ENCODE results near the gene GTPBP10.
"Not testable (repeated sequence)": the region's sequence is repeated elsewhere in the genome, so short reads cannot be mapped to it uniquely, and the experiment has no call there.

GTPBP10 gene

DNA sequence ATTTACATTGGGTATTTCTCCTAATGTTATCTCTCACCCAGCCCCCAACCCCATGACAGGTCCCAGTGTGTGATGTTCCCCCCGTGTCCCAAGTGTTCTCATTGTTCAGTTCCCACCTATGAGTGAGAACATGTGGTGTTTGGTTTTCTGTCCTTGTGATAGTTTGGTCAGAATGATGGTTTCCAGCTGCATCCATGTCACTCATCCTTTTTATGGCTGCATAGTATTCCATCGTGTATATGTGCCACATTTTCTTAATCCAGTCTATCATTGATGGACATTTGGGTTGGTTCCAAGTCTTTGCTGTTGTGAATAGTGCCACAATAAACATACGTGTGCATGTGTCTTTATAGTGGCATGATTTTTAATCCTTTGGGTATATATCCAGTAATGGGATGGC lies 3.5 kb downstream of the GTPBP10 start:
- not testable (repeated sequence) for H3K27ac ChIP-seq (ENCODE audit: insufficient read depth, low read depth, low read length, poor library complexity, severe bottlenecking); H3K4me1 ChIP-seq (ENCODE audit: control insufficient read depth, insufficient read depth, low read length); H3K27me3 ChIP-seq (ENCODE audit: control insufficient read depth, insufficient read depth, low read length, poor library complexity, severe bottlenecking); H3K4me3 ChIP-seq (ENCODE audit: insufficient read depth, low read depth, low read length); H3K9me3 ChIP-seq (ENCODE audit: control insufficient read depth, low read length); H3K36me3 ChIP-seq (ENCODE audit: control insufficient read depth, insufficient read depth, low read length)
- WGBS, 2 experiments: 87 to 100% methylated on average over 3 of the region's 3 CpGs

DNA sequence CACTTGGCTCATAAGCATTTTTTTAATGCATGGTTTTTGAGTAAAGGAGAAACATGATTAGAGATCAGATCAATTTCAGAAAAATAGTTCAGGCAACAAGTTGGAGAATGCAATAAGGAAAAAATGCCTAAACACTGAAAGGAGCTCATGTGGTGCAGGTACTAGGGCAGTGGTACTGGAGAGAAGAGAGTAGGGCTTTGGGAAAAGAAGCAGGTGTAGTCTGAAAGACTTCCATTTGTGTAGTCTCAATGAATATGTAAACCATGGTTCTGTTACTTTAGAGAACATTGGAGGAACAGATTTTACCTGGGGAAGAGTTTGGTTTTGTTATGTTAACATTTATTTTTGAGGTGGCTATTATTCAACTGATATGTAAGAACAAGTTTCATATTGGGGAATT lies 5.5 kb downstream of the GTPBP10 start:
- no peak overlapping the region for H3K27ac ChIP-seq (ENCODE audit: insufficient read depth, low read depth, low read length, poor library complexity, severe bottlenecking)
- peaks cover 7% of the 10 kb centered on the region for H3K36me3 ChIP-seq (ENCODE audit: control insufficient read depth, insufficient read depth, low read length)
- H3K27me3 ChIP-seq (ENCODE audit: control insufficient read depth, insufficient read depth, low read length, poor library complexity, severe bottlenecking): no peaks in the 10 kb centered on the region
- H3K9me3 ChIP-seq (ENCODE audit: control insufficient read depth, low read length): no peaks in the 10 kb centered on the region
- no peak overlapping the region for H3K4me3 ChIP-seq (ENCODE audit: insufficient read depth, low read depth, low read length)
- no peaks in the 10 kb centered on the region for H3K4me1 ChIP-seq (ENCODE audit: control insufficient read depth, insufficient read depth, low read length)

DNA sequence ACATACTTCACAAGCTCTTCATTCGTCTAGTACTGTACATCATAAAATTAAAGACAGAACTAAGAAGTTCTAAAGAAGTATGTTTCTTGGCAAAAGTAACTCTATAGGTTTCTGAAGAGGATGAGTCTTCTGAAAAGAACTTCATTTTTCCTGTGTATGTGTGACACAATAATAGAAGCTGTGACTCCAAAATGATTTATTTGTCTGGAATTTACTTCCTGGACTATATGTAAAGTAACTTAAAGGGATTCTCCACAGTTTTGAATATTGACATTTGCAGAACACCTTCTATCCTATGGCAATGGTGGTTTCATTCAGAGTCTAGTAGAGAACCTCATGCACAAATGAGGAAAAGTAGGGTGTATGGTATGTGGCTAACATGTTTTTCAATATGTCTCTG lies 36.9 kb downstream of the GTPBP10 start:
- peaks cover 20% of the 10 kb centered on the region for H3K36me3 ChIP-seq (ENCODE audit: control insufficient read depth, insufficient read depth, low read length)
- H3K4me3 ChIP-seq (ENCODE audit: insufficient read depth, low read depth, low read length): no peak overlapping the region
- H3K27me3 ChIP-seq (ENCODE audit: control insufficient read depth, insufficient read depth, low read length, poor library complexity, severe bottlenecking): no peaks in the 10 kb centered on the region
- WGBS, 2 experiments: no CpG with 5 or more reads among the region's 1 CpG
- H3K4me1 ChIP-seq (ENCODE audit: control insufficient read depth, insufficient read depth, low read length): no peaks in the 10 kb centered on the region
- no peaks in the 10 kb centered on the region for H3K9me3 ChIP-seq (ENCODE audit: control insufficient read depth, low read length)
- H3K27ac ChIP-seq (ENCODE audit: insufficient read depth, low read depth, low read length, poor library complexity, severe bottlenecking): no peak overlapping the region

DNA sequence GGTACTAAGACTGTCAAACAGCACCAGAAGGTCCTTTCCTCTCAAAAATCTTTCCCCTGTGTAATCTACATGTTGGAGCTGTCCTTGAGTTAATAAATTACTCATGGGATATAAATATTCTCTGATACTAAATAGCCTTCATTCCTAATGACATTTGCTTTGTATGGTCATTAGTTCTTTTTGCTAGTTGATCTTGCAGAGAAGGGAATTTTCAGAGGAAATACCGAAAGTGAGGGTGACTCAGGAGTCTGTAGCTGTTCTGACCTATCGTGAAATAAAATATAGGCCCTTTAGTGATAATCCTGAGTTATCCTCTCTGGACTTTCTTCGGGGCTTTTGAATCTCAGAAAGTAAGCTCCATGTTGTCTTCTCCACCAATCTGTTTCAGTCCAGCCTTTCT lies 37.3 kb downstream of the GTPBP10 start:
- H3K9me3 ChIP-seq (ENCODE audit: control insufficient read depth, low read length): no peaks in the 10 kb centered on the region
- H3K36me3 ChIP-seq (ENCODE audit: control insufficient read depth, insufficient read depth, low read length): peaks cover 16% of the 10 kb centered on the region
- H3K27ac ChIP-seq (ENCODE audit: insufficient read depth, low read depth, low read length, poor library complexity, severe bottlenecking): no peak overlapping the region
- no peaks in the 10 kb centered on the region for H3K27me3 ChIP-seq (ENCODE audit: control insufficient read depth, insufficient read depth, low read length, poor library complexity, severe bottlenecking)
- 93 to 95% methylated on average over 3 of the region's 3 CpGs for WGBS, 2 experiments
- H3K4me3 ChIP-seq (ENCODE audit: insufficient read depth, low read depth, low read length): no peak overlapping the region
- H3K4me1 ChIP-seq (ENCODE audit: control insufficient read depth, insufficient read depth, low read length): no peaks in the 10 kb centered on the region

DNA sequence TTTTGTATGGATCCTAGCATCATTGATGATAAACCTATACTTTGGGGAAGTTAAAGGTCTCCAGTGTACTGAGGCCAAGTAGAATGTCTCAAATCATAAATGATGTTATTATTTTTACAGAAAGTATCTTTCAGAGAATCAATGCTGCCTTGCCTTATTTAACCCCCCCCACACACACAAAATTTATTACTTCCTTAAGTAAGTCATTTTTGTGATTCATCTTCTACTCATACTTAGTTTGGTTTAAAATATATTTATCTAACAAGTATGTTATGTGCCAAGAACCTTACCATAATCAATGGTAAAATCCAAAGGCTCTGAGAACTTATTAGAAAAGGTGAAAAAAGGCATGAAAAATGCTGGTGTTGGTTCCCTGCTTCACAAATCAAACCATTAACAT lies 37.9 kb downstream of the GTPBP10 start:
- Histone ChIP-seq H3K36me3 (ENCODE audit: control insufficient read depth, insufficient read depth, low read length) (peaks cover 10% of the 10 kb centered on the region), H3K9me3 (ENCODE audit: control insufficient read depth, low read length) (no peaks in the 10 kb centered on the region), H3K4me1 (ENCODE audit: control insufficient read depth, insufficient read depth, low read length) (no peaks in the 10 kb centered on the region), H3K27me3 (ENCODE audit: control insufficient read depth, insufficient read depth, low read length, poor library complexity, severe bottlenecking) (no peaks in the 10 kb centered on the region), H3K27ac (ENCODE audit: insufficient read depth, low read depth, low read length, poor library complexity, severe bottlenecking) (no peak overlapping the region), H3K4me3 (ENCODE audit: insufficient read depth, low read depth, low read length) (no peak overlapping the region)

DNA sequence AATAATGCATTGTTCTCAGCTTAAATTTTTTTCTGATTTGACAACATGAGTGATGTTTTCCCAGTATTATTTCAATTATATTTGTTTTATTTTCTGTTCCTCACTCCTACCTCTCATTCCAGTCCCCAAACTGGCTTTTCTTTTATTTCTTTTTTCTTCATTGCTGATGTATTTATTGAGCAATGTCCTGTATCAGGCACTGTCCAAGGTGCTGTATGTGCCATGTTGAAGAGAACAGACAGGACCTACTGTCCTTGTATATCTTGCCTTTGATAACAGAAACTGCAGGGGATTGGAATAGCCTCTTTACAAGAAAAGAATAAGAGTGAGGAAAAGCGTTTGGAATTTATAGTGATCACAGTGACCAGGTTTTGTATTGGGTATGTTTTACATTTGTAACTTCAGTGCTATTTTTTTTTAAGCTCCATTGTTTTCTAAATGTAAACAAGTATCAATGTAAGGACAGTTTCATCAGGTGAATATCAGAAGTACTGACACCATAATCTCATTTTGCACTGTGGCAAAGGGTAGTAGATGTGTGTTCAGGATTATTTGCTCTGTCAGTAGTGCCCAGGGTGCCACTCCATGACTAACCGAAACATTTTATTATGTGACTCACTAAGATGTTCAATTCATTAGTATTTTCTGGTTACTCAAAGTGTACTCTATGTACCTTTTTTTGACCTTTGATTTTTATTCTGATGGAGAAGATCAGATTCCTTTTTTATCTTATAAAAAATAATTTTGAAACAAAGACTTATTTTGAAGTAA lies 41.1 kb downstream of the GTPBP10 start:
- no peak overlapping the region for H3K4me3 ChIP-seq (ENCODE audit: insufficient read depth, low read depth, low read length)
- H3K27ac ChIP-seq (ENCODE audit: insufficient read depth, low read depth, low read length, poor library complexity, severe bottlenecking): no peak overlapping the region
- no peaks in the 10 kb centered on the region for H3K36me3 ChIP-seq (ENCODE audit: control insufficient read depth, insufficient read depth, low read length)
- no peaks in the 10 kb centered on the region for H3K4me1 ChIP-seq (ENCODE audit: control insufficient read depth, insufficient read depth, low read length)
- WGBS, 2 experiments: 94 to 96% methylated on average over 2 of the region's 2 CpGs
- no peaks in the 10 kb centered on the region for H3K9me3 ChIP-seq (ENCODE audit: control insufficient read depth, low read length)
- H3K27me3 ChIP-seq (ENCODE audit: control insufficient read depth, insufficient read depth, low read length, poor library complexity, severe bottlenecking): no peaks in the 10 kb centered on the region

DNA sequence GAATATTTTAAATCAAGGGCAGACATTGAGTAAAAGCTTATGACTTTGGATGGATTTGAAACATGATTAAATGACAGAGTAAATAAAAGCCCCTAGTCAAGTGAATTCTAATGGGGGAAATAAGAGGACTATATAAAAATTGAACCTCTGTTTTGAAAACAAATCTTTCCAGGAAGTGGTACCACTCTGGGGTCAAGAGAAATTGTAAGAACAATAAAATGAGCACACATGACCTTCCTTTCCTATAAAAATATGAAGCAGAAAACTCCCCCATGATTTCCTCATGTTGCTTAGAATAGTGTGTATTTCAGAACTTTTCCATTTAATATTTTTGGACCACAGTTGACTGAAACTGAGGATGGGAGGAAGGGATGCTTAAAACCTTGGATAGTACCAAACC lies 44.4 kb downstream of the GTPBP10 start:
- H3K27ac ChIP-seq (ENCODE audit: insufficient read depth, low read depth, low read length, poor library complexity, severe bottlenecking): no peak overlapping the region
- no peaks in the 10 kb centered on the region for H3K9me3 ChIP-seq (ENCODE audit: control insufficient read depth, low read length)
- no peak overlapping the region for H3K4me3 ChIP-seq (ENCODE audit: insufficient read depth, low read depth, low read length)
- H3K27me3 ChIP-seq (ENCODE audit: control insufficient read depth, insufficient read depth, low read length, poor library complexity, severe bottlenecking): no peaks in the 10 kb centered on the region
- no peaks in the 10 kb centered on the region for H3K4me1 ChIP-seq (ENCODE audit: control insufficient read depth, insufficient read depth, low read length)
- no peaks in the 10 kb centered on the region for H3K36me3 ChIP-seq (ENCODE audit: control insufficient read depth, insufficient read depth, low read length)

DNA sequence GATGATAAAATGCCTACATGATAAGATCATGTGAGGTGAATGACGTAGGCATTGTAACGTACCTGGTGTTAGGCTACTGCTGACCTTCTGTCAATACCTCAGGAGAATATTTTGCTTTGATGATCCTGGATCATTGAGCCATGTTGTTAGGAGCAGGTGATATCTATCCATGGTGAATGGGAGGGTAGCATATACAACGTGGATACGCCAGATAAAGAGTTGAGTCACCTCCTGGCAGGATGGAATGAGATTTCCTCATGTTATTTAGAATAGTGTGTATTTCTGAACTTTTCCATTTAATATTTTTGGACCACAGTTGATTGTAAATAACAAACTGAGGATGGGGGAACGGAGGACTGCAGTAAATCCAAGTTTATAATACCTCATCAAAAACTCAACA lies 45.0 kb downstream of the GTPBP10 start:
- H3K4me1 ChIP-seq (ENCODE audit: control insufficient read depth, insufficient read depth, low read length): no peaks in the 10 kb centered on the region
- no peak overlapping the region for H3K4me3 ChIP-seq (ENCODE audit: insufficient read depth, low read depth, low read length)
- H3K27ac ChIP-seq (ENCODE audit: insufficient read depth, low read depth, low read length, poor library complexity, severe bottlenecking): no peak overlapping the region
- no peaks in the 10 kb centered on the region for H3K36me3 ChIP-seq (ENCODE audit: control insufficient read depth, insufficient read depth, low read length)
- H3K27me3 ChIP-seq (ENCODE audit: control insufficient read depth, insufficient read depth, low read length, poor library complexity, severe bottlenecking): no peaks in the 10 kb centered on the region
- H3K9me3 ChIP-seq (ENCODE audit: control insufficient read depth, low read length): no peaks in the 10 kb centered on the region
- 95 to 98% methylated on average over 4 of the region's 5 CpGs for WGBS, 2 experiments

DNA sequence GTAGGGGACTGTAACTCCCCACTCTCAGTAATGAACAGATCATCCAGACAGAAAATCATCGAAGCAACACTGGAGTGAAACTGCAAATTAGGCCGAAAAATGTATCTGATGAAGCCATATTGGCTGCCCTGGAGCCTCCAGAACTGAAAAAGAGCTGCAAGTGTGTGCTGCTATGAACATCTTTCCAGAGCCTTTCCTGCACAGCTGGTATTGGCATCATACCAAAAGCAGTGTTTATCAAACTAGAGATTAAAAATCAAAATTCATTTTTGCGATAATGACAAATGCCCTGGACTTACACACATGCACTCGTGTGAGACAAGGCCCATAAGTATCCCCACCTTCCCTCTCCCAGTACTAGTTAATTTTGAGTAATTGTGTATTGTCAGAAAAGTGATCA lies 49.9 kb downstream of the GTPBP10 start:
- 94 to 99% methylated on average over 4 of the region's 4 CpGs for WGBS, 2 experiments
- peaks cover 15% of the 10 kb centered on the region for H3K27me3 ChIP-seq (ENCODE audit: control insufficient read depth, insufficient read depth, low read length, poor library complexity, severe bottlenecking)

DNA sequence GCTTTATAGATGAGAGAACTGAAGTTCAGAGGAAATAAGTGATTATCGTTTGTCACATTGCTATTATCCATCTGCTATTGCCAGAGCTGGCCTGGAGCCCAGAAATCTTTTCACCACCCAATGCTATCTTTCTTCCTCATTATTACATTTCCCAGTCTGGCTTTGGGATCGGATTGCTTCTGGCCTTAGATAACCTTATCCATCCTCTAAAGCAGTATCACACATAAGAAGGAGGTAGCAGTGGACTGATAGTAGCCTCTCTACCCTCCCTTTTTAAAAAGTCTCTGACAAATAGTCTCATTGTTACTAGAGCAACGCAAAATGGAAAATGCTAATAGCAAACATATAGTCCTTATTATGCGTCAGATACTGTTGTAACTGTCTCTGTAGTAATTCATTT lies 55.5 kb downstream of the GTPBP10 start:
- Histone ChIP-seq H3K4me3 (ENCODE audit: insufficient read depth, low read depth, low read length) (no peak overlapping the region), H3K9me3 (ENCODE audit: control insufficient read depth, low read length) (no peaks in the 10 kb centered on the region), H3K4me1 (ENCODE audit: control insufficient read depth, insufficient read depth, low read length) (peaks cover 3% of the 10 kb centered on the region), H3K36me3 (ENCODE audit: control insufficient read depth, insufficient read depth, low read length) (peaks cover 8% of the 10 kb centered on the region), H3K27ac (ENCODE audit: insufficient read depth, low read depth, low read length, poor library complexity, severe bottlenecking) (no peak overlapping the region), H3K27me3 (ENCODE audit: control insufficient read depth, insufficient read depth, low read length, poor library complexity, severe bottlenecking) (peaks cover 22% of the 10 kb centered on the region)
- WGBS, 2 experiments: 56 to 72% methylated on average over 3 to 4 of the region's 4 CpGs

More for the DNA sequence above, 49.9 kb downstream of the GTPBP10 start:
- Histone ChIP-seq H3K27ac (ENCODE audit: insufficient read depth, low read depth, low read length, poor library complexity, severe bottlenecking) (no peak overlapping the region), H3K36me3 (ENCODE audit: control insufficient read depth, insufficient read depth, low read length) (no peaks in the 10 kb centered on the region), H3K9me3 (ENCODE audit: control insufficient read depth, low read length) (no peaks in the 10 kb centered on the region), H3K4me1 (ENCODE audit: control insufficient read depth, insufficient read depth, low read length) (no peaks in the 10 kb centered on the region), H3K4me3 (ENCODE audit: insufficient read depth, low read depth, low read length) (no peak overlapping the region)

DNA sequence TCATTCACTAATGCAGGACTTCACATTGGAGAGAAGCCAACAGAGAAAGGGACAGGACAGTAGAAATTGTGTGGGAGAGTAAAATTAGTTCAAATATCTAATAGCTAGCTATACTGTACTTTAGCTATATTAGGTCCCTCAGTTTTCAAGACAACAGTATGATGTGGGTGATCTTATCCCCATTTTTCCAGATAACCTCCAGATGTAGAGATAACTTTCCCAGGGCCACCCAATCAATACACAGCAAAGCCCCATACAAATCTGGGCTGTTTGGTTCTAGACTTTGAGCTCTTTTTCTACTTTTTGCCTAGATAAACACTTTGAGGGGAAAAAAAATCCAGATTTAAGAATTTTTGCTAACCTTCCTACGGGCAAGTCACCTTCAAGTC lies 56.3 kb downstream of the GTPBP10 start:
- H3K36me3 ChIP-seq (ENCODE audit: control insufficient read depth, insufficient read depth, low read length): peaks cover 11% of the 10 kb centered on the region
- 38 to 68% methylated on average over 1 of the region's 1 CpG for WGBS, 2 experiments
- H3K9me3 ChIP-seq (ENCODE audit: control insufficient read depth, low read length): no peaks in the 10 kb centered on the region
- peak overlapping the region; percentile 75 for H3K4me3 ChIP-seq (ENCODE audit: insufficient read depth, low read depth, low read length)
- no peak overlapping the region for H3K27ac ChIP-seq (ENCODE audit: insufficient read depth, low read depth, low read length, poor library complexity, severe bottlenecking)
- peaks cover 22% of the 10 kb centered on the region for H3K27me3 ChIP-seq (ENCODE audit: control insufficient read depth, insufficient read depth, low read length, poor library complexity, severe bottlenecking)
- H3K4me1 ChIP-seq (ENCODE audit: control insufficient read depth, insufficient read depth, low read length): peaks cover 3% of the 10 kb centered on the region
